ENCODE measurements around the gene B4GALNT4. TPM values are rescaled to one million over a fixed set of nuclear protein-coding genes. Genes with fewer than 3 reads are reported as not detected.
A peak's percentile ranks its signal among the peaks of the same experiment; 100 is the strongest.
"Not testable (repeated sequence)": the region's sequence is repeated elsewhere in the genome, so short reads cannot be mapped to it uniquely, and the experiment has no call there.

Gene B4GALNT4
- total RNA-seq, 1 experiment from 2014 or later, result not detected

DNA sequence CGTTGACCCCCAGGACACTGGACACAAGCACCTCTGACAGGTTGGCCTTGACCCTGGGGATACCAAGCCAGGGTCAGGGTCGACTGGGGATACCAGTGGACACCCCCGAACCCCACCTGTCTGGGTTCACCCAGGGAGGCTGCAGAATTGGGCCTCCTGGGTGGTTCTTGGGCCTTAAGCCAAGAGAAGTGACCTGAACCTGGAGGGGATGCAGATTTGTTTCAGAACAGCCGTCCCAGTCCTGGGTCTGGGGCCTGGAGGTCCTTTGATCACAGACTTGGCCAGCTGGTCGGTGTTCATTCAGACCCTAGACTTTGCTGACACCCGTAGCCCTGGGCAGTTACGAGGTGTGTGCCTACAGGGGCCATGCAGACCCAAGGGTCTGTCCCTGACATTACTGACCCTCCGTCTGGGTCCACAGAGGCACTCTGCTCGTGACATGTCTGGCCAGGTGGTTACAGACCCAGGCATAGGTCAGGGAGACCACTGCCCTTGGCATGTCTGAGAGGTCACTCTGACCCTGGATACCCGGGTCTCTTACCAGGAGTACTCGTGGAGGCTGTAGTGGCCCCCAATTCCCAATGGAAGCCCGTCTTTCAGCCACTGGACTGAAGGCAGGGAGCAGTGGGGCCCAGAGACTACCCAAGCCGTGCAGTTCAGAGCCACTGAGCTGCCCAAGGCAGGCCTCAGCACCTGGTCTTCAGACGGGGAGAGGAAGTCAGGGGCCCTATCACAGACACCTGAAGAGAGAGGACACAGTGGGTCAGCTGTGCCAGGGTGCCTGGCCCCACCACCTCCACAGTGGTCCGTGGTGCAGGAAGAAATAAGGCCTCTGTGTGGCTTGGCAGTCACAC lies 39.1 kb downstream of the B4GALNT4 start:
- DNase-seq (ENCODE audit: low read depth), result no peak

DNA sequence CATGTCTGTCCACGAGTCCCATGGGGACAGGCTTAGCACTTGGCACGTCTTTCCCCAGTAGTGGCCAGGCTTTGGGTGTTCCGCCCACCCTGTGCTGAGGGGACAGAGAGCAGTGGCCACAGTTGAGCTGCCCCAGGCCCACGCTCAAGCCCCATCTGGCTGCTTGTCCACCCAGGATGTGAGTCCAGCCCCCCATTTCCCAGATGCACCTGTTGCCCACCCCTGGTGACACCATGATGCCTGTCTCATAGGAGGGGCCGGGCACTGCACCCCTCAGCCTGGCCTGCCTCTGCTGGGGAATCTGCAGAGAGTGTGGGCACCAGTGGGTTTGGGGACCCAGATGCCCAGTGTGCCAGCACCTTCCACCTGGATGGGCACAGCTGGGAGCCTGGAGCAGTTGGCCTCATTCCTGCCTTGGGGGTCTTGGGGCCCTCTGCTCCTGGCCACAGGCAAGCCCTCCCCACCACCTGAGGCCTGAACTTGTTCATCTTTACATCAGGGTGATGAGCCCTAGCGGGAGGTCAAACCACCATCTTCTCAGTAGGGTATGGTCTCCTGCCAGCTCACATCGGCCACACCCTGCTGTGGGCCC lies 39.8 kb downstream of the B4GALNT4 start:
- DNase-seq (ENCODE audit: low read depth), result no peak

DNA sequence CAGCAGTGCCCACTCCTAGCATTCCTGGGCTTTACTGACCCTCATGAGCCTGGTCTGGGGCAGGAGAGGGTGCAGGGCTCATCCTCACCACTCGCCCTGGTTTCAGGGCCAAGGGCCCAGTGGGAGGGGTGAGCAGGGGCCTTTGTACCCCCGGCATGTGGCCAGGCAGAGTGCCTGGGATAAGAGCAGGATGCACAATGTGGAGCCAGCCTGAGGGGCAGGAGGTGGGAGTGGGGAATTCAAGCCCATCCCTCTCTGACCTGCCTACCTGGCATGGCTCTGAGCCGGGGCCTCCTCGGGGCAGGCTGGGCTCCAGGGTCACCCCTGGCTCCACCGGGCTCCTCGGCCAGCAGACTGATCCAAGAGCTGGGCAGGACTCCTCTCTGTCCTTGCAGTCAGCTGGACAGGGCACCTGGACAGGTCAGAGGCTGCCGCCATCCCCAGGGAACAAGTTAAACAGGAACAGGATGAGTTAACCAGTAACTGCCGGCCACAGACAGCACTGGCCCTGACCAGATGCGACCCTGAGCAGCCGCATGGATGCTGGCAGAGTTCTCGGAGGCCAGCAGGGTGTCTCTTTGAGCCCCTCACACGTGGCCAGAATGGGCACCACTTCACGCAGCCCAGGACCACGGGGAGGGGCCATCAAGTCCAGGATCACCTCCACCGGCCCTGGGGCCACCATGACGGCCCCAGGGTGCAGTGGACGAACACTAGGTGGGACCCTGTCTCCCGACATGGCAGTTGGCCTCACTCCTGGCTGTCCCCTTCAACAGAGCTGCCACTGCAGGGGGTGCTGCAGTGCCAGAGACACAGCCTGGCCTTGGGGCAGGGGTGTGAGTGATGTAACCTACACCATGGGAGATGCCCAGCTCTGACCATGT lies 40.5 kb downstream of the B4GALNT4 start:
- DNase-seq (ENCODE audit: low read depth), result no peak

DNA sequence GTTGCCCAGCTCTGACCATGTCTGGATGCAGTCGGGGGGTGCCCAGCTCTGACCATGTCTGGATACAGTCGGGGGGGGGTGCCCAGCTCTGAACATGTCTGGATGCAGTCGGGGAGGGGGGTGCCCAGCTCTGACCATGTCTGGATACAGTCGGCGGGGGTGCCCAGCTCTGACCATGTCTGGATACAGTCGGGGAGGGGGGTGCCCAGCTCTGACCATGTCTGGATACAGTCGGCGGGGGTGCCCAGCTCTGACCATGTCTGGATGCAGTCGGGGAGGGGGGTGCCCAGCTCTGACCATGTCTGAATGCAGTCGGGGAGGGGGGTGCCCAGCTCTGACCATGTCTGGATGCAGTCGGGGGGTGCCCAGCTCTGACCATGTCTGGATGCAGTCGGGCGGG lies 41.4 kb downstream of the B4GALNT4 start:
- not testable (repeated sequence) for DNase-seq (ENCODE audit: low read depth)

DNA sequence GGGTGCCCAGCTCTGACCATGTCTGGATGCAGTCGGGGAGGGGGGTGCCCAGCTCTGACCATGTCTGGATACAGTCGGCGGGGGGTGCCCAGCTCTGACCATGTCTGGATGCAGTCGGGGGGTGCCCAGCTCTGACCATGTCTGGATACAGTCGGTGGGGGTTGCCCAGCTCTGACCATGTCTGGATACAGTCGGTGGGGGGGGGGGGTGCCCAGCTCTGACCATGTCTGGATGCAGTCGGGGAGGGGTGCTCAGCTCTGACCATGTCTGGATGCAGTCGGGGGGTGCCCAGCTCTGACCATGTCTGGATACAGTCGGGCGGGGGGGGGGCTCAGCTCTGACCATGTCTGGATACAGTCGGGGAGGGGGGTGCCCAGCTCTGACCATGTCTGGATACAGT lies 42.2 kb downstream of the B4GALNT4 start:
- DNase-seq (ENCODE audit: low read depth), result not testable (repeated sequence)

DNA sequence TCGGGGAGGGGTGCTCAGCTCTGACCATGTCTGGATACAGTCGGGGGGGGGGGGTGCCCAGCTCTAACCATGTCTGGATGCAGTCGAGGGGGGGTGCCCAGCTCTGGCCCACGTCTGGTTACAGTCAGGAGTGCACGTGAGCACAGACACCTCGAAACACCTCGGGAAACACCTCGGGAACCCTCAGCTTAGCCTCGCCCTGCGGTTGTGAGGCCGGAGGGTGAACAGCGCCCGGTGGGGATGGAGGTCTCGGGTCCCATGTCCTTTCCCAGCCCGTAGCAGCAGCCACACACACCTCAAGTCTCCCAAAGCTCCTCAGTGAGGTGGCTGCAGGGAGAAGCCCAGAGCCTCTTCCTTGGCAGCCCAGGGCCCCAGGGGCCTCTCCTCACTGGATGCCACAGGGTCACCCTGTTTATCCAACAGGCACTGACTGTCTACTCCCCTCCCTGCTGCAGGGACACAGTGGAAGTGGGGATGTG lies 43.4 kb downstream of the B4GALNT4 start:
- DNase-seq (ENCODE audit: low read depth), result no peak

DNA sequence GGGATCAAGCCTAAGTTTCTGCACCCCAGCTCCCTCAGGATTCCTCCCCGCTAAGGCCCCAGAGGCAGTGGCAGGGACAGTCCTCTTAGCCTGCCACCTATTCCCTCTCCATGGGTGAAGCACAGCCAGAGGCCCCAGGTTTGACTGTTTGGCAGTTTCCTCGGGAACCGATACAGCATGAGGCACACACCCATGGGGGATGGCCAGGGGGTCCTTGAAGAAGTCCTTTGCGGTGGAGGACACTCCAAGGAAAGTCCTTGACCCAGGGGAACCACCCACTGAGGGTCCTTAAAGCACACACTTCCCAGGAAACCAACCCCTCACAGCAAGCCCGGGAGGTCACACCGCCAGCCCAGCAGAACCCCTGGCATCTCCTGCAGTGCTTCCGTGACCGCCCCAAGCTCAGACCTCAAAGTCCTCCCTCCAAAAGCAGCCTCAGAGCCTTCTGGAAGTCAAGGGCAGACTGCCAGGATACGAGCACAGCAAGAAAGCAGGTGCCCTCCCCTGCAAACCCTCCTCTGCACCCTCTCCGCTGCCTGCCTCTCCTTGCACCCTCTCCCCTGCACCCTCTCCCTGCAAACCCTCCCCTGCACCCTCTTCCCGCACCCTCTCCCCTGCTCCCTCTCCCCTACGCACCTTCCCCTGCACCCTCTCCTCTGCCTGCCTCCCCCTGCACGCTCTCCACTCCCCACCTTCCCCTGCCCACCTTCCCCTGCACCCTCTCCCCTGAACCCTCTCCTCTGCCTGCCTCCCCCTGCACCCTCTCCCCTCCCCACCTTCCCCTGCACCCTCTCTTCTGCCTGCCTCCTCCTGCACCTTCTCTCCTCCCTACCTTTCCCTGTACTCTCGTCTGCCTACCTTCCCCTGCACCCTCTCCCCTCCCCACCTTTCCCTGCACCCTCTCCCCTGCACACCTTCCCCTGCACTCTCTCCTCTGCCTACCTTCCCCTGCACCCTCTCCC lies 44.1 kb downstream of the B4GALNT4 start:
- peak; percentile 34 for DNase-seq (ENCODE audit: low read depth)

DNA sequence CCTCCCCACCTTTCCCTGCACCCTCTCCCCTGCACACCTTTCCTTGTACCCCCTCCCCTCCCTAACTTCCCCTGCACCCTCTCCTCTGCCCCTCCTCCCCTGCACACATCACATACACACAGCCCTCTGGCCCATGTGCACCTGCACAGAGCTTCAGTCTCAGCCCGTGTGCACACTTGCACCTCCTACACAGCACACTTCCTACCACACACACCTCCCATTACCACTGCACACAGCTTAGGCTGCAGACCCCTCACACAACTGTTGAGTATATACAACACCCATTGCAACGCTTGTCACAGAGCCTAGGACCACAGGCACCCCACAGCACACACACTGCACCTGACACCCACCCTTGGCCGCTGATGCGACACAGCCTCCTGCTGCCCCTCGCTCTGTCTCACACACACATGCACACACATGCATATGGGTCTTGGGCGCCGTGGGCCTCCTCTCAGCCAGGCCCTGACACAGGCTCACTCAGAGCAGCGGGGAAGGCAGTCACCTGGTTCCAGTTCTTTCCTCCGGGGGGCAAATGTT lies 45.1 kb downstream of the B4GALNT4 start:
- no peak for DNase-seq (ENCODE audit: low read depth)

DNA sequence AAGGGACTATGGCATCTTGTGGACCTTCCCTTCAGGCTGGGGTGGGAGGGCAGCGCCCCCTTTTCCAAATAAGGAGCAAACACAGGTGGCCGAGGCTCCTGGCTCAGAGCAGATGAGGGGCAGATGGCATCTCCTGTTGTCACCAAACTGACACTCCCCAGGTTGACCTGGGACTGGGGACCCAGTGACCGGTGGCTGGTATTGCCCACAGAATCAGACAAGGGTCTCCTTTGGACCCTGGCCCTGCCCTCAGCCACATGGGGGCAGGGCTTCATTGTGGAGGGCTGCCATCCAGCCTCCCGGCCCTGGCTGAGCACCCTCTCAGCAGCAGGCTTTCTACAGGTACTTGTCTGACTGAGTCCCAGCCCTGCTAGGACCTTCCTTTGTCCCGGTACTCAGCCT lies 46.3 kb downstream of the B4GALNT4 start:
- DNase-seq (ENCODE audit: low read depth), result no peak

DNA sequence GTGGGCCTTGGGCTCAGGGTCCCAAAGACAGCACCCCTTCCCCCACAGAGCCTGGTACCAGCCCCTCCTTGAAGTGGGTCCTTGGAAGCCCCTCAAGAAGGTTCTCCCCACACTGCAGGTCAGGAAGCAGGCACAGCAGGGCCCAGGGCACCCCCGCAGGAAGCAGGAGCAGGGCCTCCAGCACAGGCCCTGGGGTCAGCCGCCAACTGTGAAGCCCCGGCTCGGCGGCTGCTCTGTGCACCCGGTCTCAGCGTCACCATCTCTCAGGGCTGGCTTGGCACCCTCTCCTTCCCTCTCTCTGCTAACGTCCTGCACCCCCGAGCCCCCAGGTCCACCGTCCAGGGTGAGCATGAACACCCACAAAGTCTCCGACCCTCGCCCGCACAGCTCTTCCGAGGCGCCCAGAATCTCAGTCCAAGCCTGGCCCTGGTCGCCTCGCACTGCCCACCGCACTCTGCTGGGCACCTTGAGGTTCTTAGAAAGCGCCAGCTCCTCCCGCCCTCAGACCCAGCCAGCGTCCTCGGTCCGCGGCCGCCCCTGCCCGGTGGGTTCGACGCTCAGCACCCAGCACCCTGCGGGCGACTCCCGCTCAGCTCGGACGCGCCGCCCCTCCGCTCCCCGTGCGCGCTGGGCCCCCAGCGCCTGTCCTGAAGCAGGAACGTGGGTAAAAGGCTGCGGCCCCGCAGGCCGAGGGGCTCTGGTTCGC lies 46.9 kb downstream of the B4GALNT4 start:
- DNase-seq (ENCODE audit: low read depth), result no peak

DNA sequence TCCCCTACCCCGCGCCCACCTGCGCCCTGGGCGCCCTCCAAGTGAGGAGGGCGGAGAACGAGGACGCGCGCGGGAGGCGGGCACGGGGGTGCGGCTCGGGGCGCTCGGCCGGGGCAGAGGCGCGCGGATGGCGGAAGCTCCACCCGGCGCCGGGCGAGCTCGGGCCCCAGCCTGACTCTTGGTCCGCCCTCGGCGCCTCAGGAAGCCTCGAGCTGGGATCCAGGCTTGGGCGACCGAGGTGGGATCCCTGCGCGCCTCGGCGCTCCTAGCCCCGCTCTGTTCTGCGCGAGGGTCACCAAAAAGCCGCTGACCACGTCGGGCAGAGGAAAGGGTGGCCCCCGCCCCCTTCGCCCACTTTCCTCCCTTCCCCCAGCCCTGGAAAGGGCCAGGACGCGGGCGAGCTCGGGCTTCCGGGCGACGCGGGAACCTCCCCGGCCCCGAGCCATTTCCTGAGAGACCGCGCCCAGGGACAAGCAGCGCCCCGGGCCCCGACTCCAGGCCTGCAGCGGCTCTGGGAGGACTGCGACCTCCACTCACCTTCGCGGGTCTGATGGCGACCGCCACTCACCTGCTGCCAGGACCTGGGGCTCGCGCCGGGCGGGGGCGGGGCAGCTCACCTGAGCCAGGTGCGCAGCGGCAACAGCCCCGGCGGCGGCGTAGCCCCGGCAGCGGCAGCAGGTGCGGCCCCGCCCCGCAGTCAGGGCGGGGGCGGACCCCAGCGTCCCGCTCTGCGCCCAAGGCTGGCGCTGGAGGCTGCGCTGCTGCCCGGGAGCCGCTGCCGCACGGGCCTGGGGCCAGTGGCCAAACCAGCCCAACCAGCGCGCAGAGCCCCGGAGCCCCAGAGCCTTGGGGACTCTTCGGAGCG lies 47.7 kb downstream of the B4GALNT4 start:
- no peak for DNase-seq (ENCODE audit: low read depth)

DNA sequence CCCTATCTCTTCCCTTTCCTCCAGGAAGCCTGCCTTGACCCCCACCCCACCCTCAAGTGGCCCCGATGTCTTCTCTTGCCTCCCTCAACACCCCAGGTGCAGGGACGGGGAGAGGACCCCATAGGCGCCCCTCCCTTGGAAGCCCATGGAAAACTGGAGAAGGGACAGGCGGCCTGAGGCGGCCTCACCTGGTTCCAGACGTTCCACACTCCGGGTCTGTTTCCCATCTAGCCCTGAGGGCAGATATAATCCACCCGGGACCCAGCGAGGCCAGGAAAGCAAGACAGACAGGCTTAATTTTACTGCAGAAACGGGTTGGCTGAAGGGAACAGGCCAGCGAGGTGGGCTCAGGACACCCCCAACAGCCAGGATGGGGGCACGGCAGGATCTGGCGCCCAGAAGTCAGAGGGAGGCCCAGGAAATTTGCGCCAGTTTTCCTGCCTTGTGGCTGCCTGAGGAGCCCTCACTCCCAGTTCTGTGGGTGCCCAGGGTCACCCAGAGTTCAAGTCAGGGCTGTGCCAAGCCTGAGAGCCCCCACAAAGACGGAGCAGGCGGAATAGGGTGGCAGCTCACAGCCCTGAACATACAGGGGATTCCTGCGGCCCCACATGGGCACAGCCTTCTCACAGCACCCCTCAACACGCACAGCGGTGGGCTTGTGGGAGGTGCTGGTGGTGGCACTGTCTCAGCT lies 48.5 kb downstream of the B4GALNT4 start:
- no peak for DNase-seq (ENCODE audit: low read depth)

DNA sequence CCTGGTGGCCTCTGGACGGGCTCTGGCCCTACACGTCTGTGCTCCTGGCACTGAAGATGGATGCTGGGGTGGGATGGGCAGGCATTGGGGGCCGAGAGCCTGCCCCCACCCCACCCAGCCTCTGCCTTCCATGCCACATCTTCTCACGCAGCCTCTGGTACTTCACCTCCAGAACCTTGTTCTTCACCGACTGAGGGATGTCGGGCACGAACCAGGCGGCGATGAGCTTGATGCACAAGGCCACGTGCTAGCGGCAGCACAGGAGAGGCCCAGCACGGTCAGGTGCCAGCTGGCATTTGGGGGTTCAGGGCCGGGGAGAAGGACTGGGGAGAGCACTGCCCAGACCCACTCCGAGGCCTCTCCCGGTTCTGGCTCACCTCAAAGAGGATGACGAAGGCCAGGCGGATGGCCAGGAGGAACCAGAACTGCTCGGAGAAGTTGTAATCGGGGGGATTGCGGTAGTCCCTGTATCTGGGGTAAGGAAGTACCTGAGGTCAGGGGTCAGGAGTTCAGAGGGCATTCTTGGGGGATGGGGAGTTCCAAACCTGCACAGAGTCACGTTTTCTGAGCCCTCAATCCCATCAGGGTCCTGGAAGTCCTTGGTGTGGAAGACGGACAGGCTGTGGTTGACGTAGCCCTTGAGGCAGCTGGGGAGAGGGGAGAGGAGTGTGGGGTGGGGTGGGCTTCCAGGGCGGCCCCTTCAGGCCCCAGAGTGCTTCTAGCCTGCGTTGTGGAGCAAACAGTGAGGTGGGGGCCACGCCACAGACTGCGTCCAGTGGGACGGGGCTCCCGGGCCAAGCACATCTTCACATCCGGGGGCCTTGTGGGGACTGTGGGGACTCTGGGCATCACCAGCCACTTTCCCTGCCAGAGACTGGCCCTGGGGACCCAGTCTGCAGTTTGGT lies 49.3 kb downstream of the B4GALNT4 start:
- DNase-seq (ENCODE audit: low read depth), result no peak

DNA sequence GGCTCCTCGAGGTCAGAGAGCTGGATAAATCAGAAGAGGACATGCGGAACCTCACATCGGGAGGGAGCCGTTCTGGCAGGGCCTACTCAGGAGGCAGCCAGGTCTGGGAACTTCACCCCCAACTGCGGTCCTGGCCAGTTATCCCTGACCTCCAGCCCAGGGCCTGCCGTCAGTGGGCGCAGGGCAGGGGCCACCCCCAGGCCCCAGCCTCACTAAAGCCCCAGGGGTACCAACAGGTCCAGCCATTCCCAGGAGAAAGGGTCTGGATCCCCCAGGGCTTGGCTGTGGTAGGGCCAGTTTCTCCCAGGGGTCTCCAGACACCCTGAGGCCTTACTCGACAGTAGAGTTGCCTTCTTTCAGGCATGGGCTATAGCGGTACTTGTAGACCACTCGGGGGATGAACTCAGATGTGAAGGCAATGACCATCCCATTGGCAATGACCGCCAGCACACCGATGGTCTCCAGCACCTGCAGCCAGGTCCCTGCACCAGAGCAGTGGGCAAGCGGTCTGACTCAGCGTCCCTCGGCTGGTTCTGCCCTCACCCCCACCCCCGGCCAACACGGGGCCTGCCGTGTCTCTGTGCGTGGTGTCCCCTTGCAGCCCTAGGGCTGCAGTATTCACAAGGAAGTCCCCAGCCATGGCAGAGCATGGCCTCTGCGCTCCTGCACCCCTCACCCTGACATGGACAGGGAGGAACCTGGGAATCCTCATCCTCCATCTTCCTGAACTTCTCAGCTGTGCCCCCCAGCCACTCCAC lies 50.1 kb downstream of the B4GALNT4 start:
- no peak for DNase-seq (ENCODE audit: low read depth)

DNA sequence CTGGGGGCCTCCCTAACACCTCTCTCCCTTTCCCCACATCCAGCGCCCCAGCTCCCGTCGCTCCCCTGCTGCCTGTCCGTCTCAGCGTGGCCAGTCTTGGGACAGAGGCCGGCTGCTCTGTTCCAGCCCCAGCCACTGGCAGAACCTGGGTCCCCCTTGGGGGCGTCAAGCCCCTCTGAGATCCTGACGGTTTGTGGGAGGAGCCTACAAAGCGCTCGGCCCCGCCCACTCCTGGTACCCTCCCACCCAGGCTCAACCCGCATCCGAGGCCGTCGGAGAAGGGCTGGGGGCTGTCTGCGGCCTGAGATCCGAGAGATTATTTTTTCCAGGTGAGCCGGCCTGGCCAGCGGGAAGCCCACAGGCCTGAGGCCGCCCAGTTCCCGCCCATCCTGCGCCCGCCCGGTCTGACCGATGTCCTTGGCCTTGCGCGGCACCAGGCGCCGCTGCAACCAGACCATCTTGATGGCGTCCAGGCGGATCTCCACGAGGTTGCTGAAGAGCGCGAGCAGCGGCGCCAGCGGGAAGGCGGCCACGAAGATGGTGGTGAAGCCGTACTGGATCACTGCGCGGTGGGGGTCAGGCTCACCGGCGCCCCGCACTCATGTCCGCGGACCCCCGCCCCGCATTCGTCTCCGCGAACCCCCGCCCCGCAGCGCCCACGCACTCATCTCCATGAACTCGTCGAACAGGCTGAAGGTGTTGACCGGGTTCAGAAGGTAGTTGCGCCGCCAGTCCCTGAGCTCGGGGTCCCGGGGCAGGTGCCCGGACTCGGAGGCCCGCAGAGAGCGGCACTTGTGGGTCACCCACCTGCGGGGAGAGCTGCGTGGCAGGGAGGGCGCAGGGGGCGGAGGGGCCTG lies 51.0 kb downstream of the B4GALNT4 start:
- no peak for DNase-seq (ENCODE audit: low read depth)

DNA sequence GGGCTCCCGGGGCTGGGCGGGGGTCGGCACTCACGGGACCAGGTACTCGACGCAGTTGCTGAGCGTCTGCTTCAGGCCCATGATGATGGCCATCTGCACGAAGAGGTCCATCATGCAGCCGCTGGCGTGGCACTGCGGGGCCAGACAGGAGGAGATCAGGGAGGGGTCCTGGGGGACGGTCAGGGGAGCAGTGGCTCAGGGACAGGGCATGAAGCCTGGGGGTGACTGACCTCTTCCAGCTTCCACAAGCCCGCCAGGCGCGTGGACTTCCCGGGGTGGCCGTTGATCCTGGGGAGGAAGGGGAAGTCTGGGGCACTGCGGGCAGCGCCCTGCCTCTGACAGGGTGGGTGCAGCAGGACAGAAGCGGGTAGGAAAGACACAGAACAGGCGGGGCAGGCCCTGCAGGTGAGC lies 51.6 kb downstream of the B4GALNT4 start:
- no peak for DNase-seq (ENCODE audit: low read depth)

All from RPMI7951 (cell line).